Heart left ventricle (tissue), 13 donors: ENCODE measurements around the gene IRS1.

Experiments
- CTCF ChIP-seq, 12 donors: fragments of 200-600 bp; sonication (generic) in 4 of 12; IDR thresholded peaks; one replicate each; pipeline versions ENCODE4 v1.5.0 to v1.8.0; 2018 to 2022; ENCODE audit warnings: antibody characterized with exemption in 12 of 12, mild to moderate bottlenecking in 5 of 12
- POLR2A ChIP-seq, 2 donors: fragments of 450-650 bp; IDR thresholded peaks; one replicate each; pipeline ENCODE4 v1.6.1; 2017; ENCODE audit warnings: antibody characterized with exemption in 2 of 2, mild to moderate bottlenecking in 2 of 2, moderate library complexity in 2 of 2
- donor health status: ischemic (EF 13 %, LVEDD 7.1; RV severe dilation, severe dysfunction).
- donor health status: DM: no; HTN: yes; CAD: no.
- donor health status: DM: no; HTN: no; CAD: no.
- donor health status: ischemic (EF 25% LVEDD 6.9; RV normal size, moderate dysfunction).
- donor health status: ischemic (EF 25% LVEDD 5.7; RV mildly dilated, moderate dysfunction).
- donor health status: ischemic (EF 35%, LVEDD 5.7; RV mildly dilated, moderate dysfunction).
- donor health status: nonischemic (EF 11% LVEDD 7.7; RV severe dilation, severe dysfunction).
- donor health status: DM: yes; HTN: yes; CAD: no.
- donor health status: PGD.
- donor health status: ischemic (EF 29% LVEDD 5.4; RV normal size, mild dysfunction).
- donor health status: nonischemic (EF 23%, LVEDD 6.1; RV moderate dilation, normal function).

- TF ChIP-seq CTCF (IDR thresholded peaks at IDR 0.05) (no peak), POLR2A (IDR thresholded peaks at IDR 0.05) (no peak)
Measured at GRCh38 chr2:226690461-226691024, 109.1 kb downstream of the IRS1 start.
